Endometrial microvascular endothelial cells (primary cell): ENCODE measurements around the gene CD101. TPM values are rescaled to one million over a fixed set of nuclear protein-coding genes. Genes with fewer than 3 reads are reported as not detected.
"Not testable (repeated sequence)": the region's sequence is repeated elsewhere in the genome, so short reads cannot be mapped to it uniquely, and the experiment has no call there.

Source experiments
- in situ Hi-C: cut with HindIII; loops from 2 replicates; pipeline ENCODE4 v1.10.0; 2017; ENCODE audit warnings: low sequenced_read_pairs, low pct_unique_long_range_greater_than_20kb; ENCODE audit errors: inconsistent ontology term
- total RNA-seq: library from RNA; depleted of rRNA; stranded (reverse); fragments of >200 nt; gene quantifications from one replicate; pipeline ENCODE4 v1.2.3, GENCODE V29; 2015; ENCODE audit errors: inconsistent ontology term

Gene CD101
- total RNA-seq: not detected

GRCh38 chr1:117001254-117001927, at the start of gene CD101:
TSS of gene CD101 (plus strand) at chr1:117001760. CDS start at chr1:117001818, 58 bp downstream.
- in situ Hi-C loops: no loop called here

GRCh38 chr1:116952738-116953275, 48.8 kb upstream of the CD101 start:
- in situ Hi-C loops: no loop called here

- in situ Hi-C loops: no loop called here
Measured at GRCh38 chr1:116954440-116954839, 47.1 kb upstream of the CD101 start.

GRCh38 chr1:116956378-116956777, 45.2 kb upstream of the CD101 start:
- in situ Hi-C loops: no loop called here

- in situ Hi-C loops: no loop called here
Measured at GRCh38 chr1:116957646-116958045, 43.9 kb upstream of the CD101 start.

- in situ Hi-C loops: no loop called here
Measured at GRCh38 chr1:116958110-116958509, 43.5 kb upstream of the CD101 start.

- in situ Hi-C loops: no loop called here
Measured at GRCh38 chr1:116958977-116959376, 42.6 kb upstream of the CD101 start.

GRCh38 chr1:116961606-116962005, 40.0 kb upstream of the CD101 start:
- in situ Hi-C loops: no loop called here

GRCh38 chr1:116962987-116963639, 38.4 kb upstream of the CD101 start:
- in situ Hi-C loops: no loop called here

GRCh38 chr1:116966791-116967190, 34.8 kb upstream of the CD101 start:
- in situ Hi-C loops: no loop called here

GRCh38 chr1:116968724-116969123, 32.8 kb upstream of the CD101 start:
- in situ Hi-C loops: no loop called here

GRCh38 chr1:116971258-116971860, 30.2 kb upstream of the CD101 start:
- in situ Hi-C loops: no loop called here

GRCh38 chr1:116971965-116972673, 29.4 kb upstream of the CD101 start:
- in situ Hi-C loops: no loop called here

- in situ Hi-C loops: no loop called here
Measured at GRCh38 chr1:116972674-116973030, 28.9 kb upstream of the CD101 start.

- in situ Hi-C loops: not testable (repeated sequence)
Measured at GRCh38 chr1:116980309-116980708, 21.3 kb upstream of the CD101 start.

GRCh38 chr1:116981521-116982037, 20.0 kb upstream of the CD101 start:
- in situ Hi-C loops: no loop called here

- in situ Hi-C loops: no loop called here
Measured at GRCh38 chr1:116982319-116983004, 19.1 kb upstream of the CD101 start.

- in situ Hi-C loops: no loop called here
Measured at GRCh38 chr1:116983112-116983511, 18.4 kb upstream of the CD101 start.

- in situ Hi-C loops: no loop called here
Measured at GRCh38 chr1:116983678-116984077, 17.9 kb upstream of the CD101 start.
